ENCODE measurements around the gene ZNF333.

The ZNF333 gene

DNA sequence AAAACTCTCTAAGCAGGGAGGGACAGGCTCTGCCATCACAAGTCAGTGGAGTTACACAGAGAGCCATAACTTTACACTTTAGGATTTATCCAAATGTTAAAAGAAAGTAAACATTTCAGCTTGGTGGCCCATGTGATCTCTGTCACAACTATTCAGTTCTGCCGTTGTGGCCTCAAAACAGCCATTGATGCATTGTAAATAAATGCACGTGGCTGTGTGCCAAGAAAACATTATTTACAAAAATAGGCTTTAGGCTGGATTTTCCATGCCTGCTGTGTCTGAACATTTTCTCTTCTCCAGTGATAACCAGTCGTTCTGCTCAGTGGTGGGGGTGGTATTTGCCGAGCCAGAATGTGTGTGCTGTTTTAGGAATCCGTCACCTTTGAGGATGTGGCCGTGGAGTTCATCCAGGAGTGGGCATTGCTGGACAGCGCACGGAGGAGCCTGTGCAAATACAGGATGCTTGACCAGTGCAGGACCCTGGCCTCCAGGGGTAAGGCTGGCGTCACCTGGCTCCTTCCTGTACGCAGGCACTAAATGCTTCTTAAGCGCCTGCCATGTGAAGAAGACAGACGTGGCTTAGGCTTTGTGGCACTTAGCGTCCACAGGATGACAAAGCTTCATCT is 4.9 kb downstream of the ZNF333 start:
- Histone ChIP-seq H3K9ac (ENCODE audit: low read depth in 1 of 2, low read length in 2 of 2) (no peak overlapping the region), H3K36me3 (ENCODE audit: control insufficient read depth in 2 of 2, insufficient read depth in 2 of 2, low read length in 2 of 2) (peaks cover 18 to 35% of the 10 kb centered on the region in 2 donors), H3K4me3 (ENCODE audit: low read length in 2 of 2) (no peak overlapping the region), H3K27ac (ENCODE audit: low read depth in 2 of 2, low read length in 2 of 2) (no peak overlapping the region), H3K9me3 (ENCODE audit: control insufficient read depth in 2 of 2, low read length in 2 of 2) (no peaks in the 10 kb centered on the region), H3K4me1 (ENCODE audit: control insufficient read depth in 2 of 2, insufficient read depth in 2 of 2, low read length in 2 of 2) (no peaks in the 10 kb centered on the region), H3K27me3 (ENCODE audit: control insufficient read depth in 2 of 2, insufficient read depth in 2 of 2, low read length in 2 of 2) (no peaks in the 10 kb centered on the region)

DNA sequence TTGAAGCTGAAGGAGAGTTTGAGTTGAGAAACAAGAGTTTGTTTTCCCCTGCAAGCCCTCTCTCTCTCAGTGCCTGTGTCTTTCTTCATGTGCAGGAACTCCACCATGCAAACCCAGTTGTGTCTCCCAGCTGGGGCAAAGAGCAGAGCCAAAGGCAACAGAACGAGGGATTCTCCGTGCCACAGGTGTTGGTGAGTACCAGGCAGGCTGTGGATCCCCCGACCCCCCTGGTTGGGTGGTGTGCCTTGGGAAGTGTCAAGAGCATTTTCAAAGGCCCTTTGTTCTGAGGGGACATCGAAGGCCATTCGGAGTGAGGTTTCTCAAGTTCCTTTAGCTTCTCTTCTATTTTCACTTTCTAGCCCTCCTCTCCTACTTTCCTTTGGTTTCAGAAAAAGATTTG is 5.6 kb downstream of the ZNF333 start:
- H3K27ac ChIP-seq (ENCODE audit: low read depth in 2 of 2, low read length in 2 of 2), result no peak overlapping the region
- peaks cover 23 to 42% of the 10 kb centered on the region in 2 donors for H3K36me3 ChIP-seq (ENCODE audit: control insufficient read depth in 2 of 2, insufficient read depth in 2 of 2, low read length in 2 of 2)
- no peak overlapping the region for H3K4me3 ChIP-seq (ENCODE audit: low read length in 2 of 2)
- no peaks in the 10 kb centered on the region for H3K27me3 ChIP-seq (ENCODE audit: control insufficient read depth in 2 of 2, insufficient read depth in 2 of 2, low read length in 2 of 2)
- H3K9me3 ChIP-seq (ENCODE audit: control insufficient read depth in 2 of 2, low read length in 2 of 2), result no peaks in the 10 kb centered on the region
- H3K9ac ChIP-seq (ENCODE audit: low read depth in 1 of 2, low read length in 2 of 2), result no peak overlapping the region
- H3K4me1 ChIP-seq (ENCODE audit: control insufficient read depth in 2 of 2, insufficient read depth in 2 of 2, low read length in 2 of 2), result no peaks in the 10 kb centered on the region

DNA sequence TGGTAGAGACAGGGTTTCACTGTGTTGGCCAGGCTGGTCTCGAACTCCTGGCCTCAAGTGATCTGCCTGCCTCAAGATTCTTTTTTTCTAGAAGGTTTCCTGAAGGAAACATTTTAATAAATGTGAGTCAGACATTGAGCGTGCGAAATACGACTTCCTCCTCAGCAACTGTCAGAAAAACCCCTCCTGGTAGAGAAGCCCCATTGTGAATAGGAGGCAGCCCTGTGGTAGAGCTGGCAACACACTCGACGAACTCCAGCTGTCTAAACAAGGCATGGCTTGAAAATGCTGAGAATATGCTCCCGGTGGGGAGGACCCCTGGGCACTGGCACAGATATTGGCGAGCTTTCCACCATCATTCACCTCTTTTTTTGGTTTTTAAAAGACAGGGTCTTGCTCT is 9.8 kb downstream of the ZNF333 start:
- peaks cover 53 to 69% of the 10 kb centered on the region in 2 donors for H3K36me3 ChIP-seq (ENCODE audit: control insufficient read depth in 2 of 2, insufficient read depth in 2 of 2, low read length in 2 of 2)

DNA sequence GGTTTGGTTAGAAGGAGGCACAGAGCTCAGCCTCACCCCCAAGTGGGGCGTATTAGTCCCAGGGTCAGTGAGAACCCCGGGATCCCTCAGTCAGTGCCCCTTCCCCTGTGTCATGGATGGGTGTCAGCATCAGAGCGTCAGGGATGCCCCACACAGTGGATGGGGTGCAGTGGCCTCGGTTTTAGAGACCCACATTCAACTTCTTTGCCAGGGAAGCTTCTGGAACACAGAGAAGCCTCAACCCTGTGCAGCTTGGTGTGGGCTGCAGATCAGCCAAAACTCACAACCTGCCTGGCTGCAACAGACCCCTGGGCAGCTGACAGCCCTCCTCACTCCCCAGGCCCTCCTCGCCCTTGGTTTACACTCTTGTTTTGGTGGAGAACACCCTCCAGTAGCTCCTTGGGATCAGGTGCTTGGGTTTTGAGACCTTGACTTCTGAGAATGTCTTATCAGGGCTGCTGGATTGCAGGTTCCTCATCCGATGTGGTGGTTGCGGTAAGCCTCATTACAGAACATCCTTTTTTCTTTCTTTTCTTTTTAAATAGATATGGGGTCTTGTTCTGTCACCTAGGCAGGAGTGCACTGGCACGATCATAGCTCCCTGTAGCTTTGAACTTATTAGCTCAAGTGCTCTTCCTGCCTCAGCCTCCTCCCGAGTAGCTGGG is 11.0 kb downstream of the ZNF333 start:
- no peak overlapping the region for H3K4me3 ChIP-seq (ENCODE audit: low read length in 2 of 2)
- no peaks in the 10 kb centered on the region for H3K27me3 ChIP-seq (ENCODE audit: control insufficient read depth in 2 of 2, insufficient read depth in 2 of 2, low read length in 2 of 2)
- no peak overlapping the region for H3K9ac ChIP-seq (ENCODE audit: low read depth in 1 of 2, low read length in 2 of 2)
- no peak overlapping the region for H3K27ac ChIP-seq (ENCODE audit: low read depth in 2 of 2, low read length in 2 of 2)
- H3K36me3 ChIP-seq (ENCODE audit: control insufficient read depth in 2 of 2, insufficient read depth in 2 of 2, low read length in 2 of 2), result peaks cover 48 to 66% of the 10 kb centered on the region in 2 donors
- H3K9me3 ChIP-seq (ENCODE audit: control insufficient read depth in 2 of 2, low read length in 2 of 2), result no peaks in the 10 kb centered on the region
- no peaks in the 10 kb centered on the region for H3K4me1 ChIP-seq (ENCODE audit: control insufficient read depth in 2 of 2, insufficient read depth in 2 of 2, low read length in 2 of 2)

More for the DNA sequence above, 9.8 kb downstream of the ZNF333 start:
- Histone ChIP-seq H3K9ac (ENCODE audit: low read depth in 1 of 2, low read length in 2 of 2) (no peak overlapping the region), H3K4me3 (ENCODE audit: low read length in 2 of 2) (no peak overlapping the region), H3K27me3 (ENCODE audit: control insufficient read depth in 2 of 2, insufficient read depth in 2 of 2, low read length in 2 of 2) (no peaks in the 10 kb centered on the region), H3K4me1 (ENCODE audit: control insufficient read depth in 2 of 2, insufficient read depth in 2 of 2, low read length in 2 of 2) (no peaks in the 10 kb centered on the region), H3K27ac (ENCODE audit: low read depth in 2 of 2, low read length in 2 of 2) (no peak overlapping the region), H3K9me3 (ENCODE audit: control insufficient read depth in 2 of 2, low read length in 2 of 2) (no peaks in the 10 kb centered on the region)

DNA sequence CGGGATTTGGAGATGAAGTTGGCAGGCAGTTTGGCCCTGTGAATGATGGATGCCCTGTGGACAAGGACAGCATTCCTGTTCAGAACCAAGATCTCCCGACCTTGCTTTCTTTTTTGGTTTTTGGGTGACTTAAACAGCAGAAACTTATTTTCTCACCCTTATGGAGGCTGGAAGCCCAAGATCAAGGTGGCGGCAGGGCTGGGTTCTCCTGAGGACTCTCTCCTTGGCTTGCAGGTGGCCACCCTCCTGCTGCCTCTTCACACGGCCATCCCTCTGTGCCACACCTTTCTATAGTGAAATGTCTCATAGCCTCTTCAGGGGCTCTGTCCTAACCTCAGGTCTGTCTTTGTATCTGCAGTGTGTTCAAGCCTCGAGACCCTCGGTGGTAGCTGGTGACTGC is 14.0 kb downstream of the ZNF333 start:
- no peak overlapping the region for H3K9ac ChIP-seq (ENCODE audit: low read depth in 1 of 2, low read length in 2 of 2)
- peaks cover 57 to 73% of the 10 kb centered on the region in 2 donors for H3K36me3 ChIP-seq (ENCODE audit: control insufficient read depth in 2 of 2, insufficient read depth in 2 of 2, low read length in 2 of 2)
- no peaks in the 10 kb centered on the region for H3K9me3 ChIP-seq (ENCODE audit: control insufficient read depth in 2 of 2, low read length in 2 of 2)
- no peaks in the 10 kb centered on the region for H3K4me1 ChIP-seq (ENCODE audit: control insufficient read depth in 2 of 2, insufficient read depth in 2 of 2, low read length in 2 of 2)
- no peak overlapping the region for H3K4me3 ChIP-seq (ENCODE audit: low read length in 2 of 2)
- no peaks in the 10 kb centered on the region for H3K27me3 ChIP-seq (ENCODE audit: control insufficient read depth in 2 of 2, insufficient read depth in 2 of 2, low read length in 2 of 2)
- H3K27ac ChIP-seq (ENCODE audit: low read depth in 2 of 2, low read length in 2 of 2), result no peak overlapping the region

DNA sequence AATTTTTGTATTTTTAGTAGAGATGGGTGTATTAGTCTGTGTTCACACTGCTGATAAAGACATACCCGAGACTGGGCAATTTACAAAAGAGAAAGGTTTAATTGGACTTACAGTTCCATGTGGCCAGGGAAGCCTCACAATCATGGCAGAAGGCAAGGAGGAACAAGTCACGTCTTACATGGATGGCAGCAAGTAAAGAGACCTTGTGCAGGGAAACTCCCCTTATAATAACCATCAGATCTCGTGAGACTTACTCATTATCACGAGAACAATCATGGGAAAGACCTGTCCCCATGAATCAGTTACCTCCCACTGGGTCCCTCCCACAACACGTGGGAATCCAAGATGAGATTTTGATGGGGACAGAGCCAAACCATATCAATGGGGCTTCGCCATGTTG is 14.6 kb downstream of the ZNF333 start:
- H3K9ac ChIP-seq (ENCODE audit: low read depth in 1 of 2, low read length in 2 of 2), result no peak overlapping the region
- no peaks in the 10 kb centered on the region for H3K4me1 ChIP-seq (ENCODE audit: control insufficient read depth in 2 of 2, insufficient read depth in 2 of 2, low read length in 2 of 2)
- no peaks in the 10 kb centered on the region for H3K9me3 ChIP-seq (ENCODE audit: control insufficient read depth in 2 of 2, low read length in 2 of 2)
- no peak overlapping the region for H3K4me3 ChIP-seq (ENCODE audit: low read length in 2 of 2)
- H3K27me3 ChIP-seq (ENCODE audit: control insufficient read depth in 2 of 2, insufficient read depth in 2 of 2, low read length in 2 of 2), result no peaks in the 10 kb centered on the region
- H3K36me3 ChIP-seq (ENCODE audit: control insufficient read depth in 2 of 2, insufficient read depth in 2 of 2, low read length in 2 of 2), result peaks cover 58 to 73% of the 10 kb centered on the region in 2 donors
- no peak overlapping the region for H3K27ac ChIP-seq (ENCODE audit: low read depth in 2 of 2, low read length in 2 of 2)

DNA sequence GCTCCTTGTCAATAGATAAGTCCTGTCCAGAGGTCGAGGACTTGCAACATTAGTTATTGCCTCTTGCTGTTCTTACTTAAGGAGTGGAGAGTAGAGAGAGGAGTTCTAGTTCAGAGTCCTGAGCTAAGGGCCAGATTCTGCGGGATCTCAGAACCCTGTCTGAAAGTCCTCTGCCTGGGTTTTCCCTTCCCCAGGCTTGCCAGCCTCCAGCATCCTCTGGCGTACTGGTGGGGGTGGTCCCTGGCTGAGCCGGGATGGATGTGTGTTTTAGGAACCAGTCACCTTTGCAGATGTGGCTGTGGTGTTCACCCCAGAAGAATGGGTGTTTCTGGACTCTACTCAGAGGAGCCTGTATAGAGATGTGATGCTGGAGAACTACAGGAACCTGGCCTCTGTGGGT is 26.0 kb downstream of the ZNF333 start:
- Histone ChIP-seq H3K27me3 (ENCODE audit: control insufficient read depth in 2 of 2, insufficient read depth in 2 of 2, low read length in 2 of 2) (no peaks in the 10 kb centered on the region), H3K4me3 (ENCODE audit: low read length in 2 of 2) (no peak overlapping the region), H3K27ac (ENCODE audit: low read depth in 2 of 2, low read length in 2 of 2) (no peak overlapping the region), H3K4me1 (ENCODE audit: control insufficient read depth in 2 of 2, insufficient read depth in 2 of 2, low read length in 2 of 2) (no peaks in the 10 kb centered on the region), H3K9ac (ENCODE audit: low read depth in 1 of 2, low read length in 2 of 2) (no peak overlapping the region), H3K36me3 (ENCODE audit: control insufficient read depth in 2 of 2, insufficient read depth in 2 of 2, low read length in 2 of 2) (peaks cover 60 to 65% of the 10 kb centered on the region in 2 donors), H3K9me3 (ENCODE audit: control insufficient read depth in 2 of 2, low read length in 2 of 2) (peaks cover 36 to 44% of the 10 kb centered on the region in 2 donors)

DNA sequence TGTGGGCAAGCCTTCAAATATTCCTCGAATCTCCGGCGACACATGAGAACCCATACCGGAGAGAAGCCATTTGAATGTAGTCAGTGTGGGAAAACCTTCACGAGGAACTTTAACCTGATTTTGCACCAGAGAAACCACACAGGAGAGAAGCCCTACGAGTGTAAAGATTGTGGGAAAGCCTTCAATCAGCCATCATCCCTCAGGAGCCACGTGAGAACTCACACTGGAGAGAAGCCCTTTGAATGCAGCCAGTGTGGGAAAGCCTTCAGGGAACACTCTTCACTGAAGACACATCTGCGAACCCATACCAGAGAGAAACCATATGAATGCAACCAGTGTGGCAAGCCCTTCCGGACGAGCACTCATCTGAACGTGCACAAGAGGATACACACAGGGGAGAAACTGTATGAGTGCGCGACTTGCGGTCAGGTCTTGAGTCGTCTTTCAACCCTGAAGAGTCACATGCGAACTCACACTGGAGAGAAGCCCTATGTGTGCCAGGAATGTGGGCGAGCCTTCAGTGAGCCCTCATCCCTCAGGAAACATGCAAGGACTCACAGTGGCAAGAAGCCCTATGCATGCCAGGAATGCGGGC is 28.8 kb downstream of the ZNF333 start:
- no peak overlapping the region for H3K27ac ChIP-seq (ENCODE audit: low read depth in 2 of 2, low read length in 2 of 2)
- H3K36me3 ChIP-seq (ENCODE audit: control insufficient read depth in 2 of 2, insufficient read depth in 2 of 2, low read length in 2 of 2), result peaks cover 49 to 50% of the 10 kb centered on the region in 2 donors
- no peaks in the 10 kb centered on the region for H3K27me3 ChIP-seq (ENCODE audit: control insufficient read depth in 2 of 2, insufficient read depth in 2 of 2, low read length in 2 of 2)
- H3K9ac ChIP-seq (ENCODE audit: low read depth in 1 of 2, low read length in 2 of 2), result no peak overlapping the region
- no peaks in the 10 kb centered on the region for H3K4me1 ChIP-seq (ENCODE audit: control insufficient read depth in 2 of 2, insufficient read depth in 2 of 2, low read length in 2 of 2)
- H3K9me3 ChIP-seq (ENCODE audit: control insufficient read depth in 2 of 2, low read length in 2 of 2), result peaks cover 47 to 48% of the 10 kb centered on the region in 2 donors
- peak overlapping the region in 1 of 2 donors; percentile 32 for H3K4me3 ChIP-seq (ENCODE audit: low read length in 2 of 2)

DNA sequence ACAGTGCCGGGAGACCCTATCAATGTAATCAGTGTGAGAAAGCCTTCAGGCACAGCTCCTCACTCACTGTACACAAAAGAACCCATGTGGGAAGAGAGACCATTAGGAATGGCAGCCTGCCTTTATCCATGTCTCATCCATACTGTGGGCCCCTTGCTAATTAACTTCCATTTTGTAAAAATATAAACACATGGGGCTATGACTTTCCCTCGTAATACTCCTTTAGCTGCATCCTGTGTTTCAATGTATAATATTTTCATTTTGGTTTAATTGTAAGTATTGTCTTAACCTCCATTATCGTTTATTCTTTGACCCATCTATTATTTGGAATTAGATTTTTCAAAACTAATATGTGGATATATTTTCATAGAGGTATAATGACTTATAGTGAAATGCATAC is 29.3 kb downstream of the ZNF333 start:
- Histone ChIP-seq H3K4me3 (ENCODE audit: low read length in 2 of 2) (peak overlapping the region in 1 of 2 donors; percentile 32), H3K36me3 (ENCODE audit: control insufficient read depth in 2 of 2, insufficient read depth in 2 of 2, low read length in 2 of 2) (peaks cover 46 to 49% of the 10 kb centered on the region in 2 donors)

DNA sequence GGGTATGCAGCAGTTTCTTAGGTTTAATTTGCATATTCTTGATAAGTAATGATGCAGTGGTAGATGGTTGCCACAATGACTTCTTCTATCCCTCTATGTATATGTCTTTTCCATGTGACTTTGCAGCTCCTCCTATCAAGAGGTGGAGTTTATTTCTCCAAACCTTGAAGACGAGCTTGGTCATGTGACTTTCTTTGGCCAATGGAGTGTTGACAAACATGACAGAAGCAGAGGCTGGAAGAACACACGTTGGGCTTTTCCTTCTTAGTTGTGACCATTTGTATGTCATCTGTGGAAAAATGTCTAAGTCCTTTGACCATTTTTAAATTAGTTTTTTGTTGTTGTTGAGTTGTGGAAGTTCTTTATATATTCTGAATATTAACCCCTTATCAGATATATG is 32.3 kb downstream of the ZNF333 start:
- no peak overlapping the region for H3K9ac ChIP-seq (ENCODE audit: low read depth in 1 of 2, low read length in 2 of 2)
- H3K27ac ChIP-seq (ENCODE audit: low read depth in 2 of 2, low read length in 2 of 2), result no peak overlapping the region
- no peaks in the 10 kb centered on the region for H3K27me3 ChIP-seq (ENCODE audit: control insufficient read depth in 2 of 2, insufficient read depth in 2 of 2, low read length in 2 of 2)
- H3K4me3 ChIP-seq (ENCODE audit: low read length in 2 of 2), result no peak overlapping the region
- H3K9me3 ChIP-seq (ENCODE audit: control insufficient read depth in 2 of 2, low read length in 2 of 2), result peaks cover 37 to 42% of the 10 kb centered on the region in 2 donors
- peaks cover 20 to 23% of the 10 kb centered on the region in 2 donors for H3K36me3 ChIP-seq (ENCODE audit: control insufficient read depth in 2 of 2, insufficient read depth in 2 of 2, low read length in 2 of 2)
- H3K4me1 ChIP-seq (ENCODE audit: control insufficient read depth in 2 of 2, insufficient read depth in 2 of 2, low read length in 2 of 2), result no peaks in the 10 kb centered on the region

More for the DNA sequence above, 29.3 kb downstream of the ZNF333 start:
- H3K27ac ChIP-seq (ENCODE audit: low read depth in 2 of 2, low read length in 2 of 2), result no peak overlapping the region
- no peak overlapping the region for H3K9ac ChIP-seq (ENCODE audit: low read depth in 1 of 2, low read length in 2 of 2)
- no peaks in the 10 kb centered on the region for H3K4me1 ChIP-seq (ENCODE audit: control insufficient read depth in 2 of 2, insufficient read depth in 2 of 2, low read length in 2 of 2)
- H3K27me3 ChIP-seq (ENCODE audit: control insufficient read depth in 2 of 2, insufficient read depth in 2 of 2, low read length in 2 of 2), result no peaks in the 10 kb centered on the region
- H3K9me3 ChIP-seq (ENCODE audit: control insufficient read depth in 2 of 2, low read length in 2 of 2), result peaks cover 47 to 53% of the 10 kb centered on the region in 2 donors
